IMR-90 (cell line): ENCODE data around the gene CLPX.
A peak's percentile ranks its signal among the peaks of the same experiment; 100 is the strongest.

ENCODE experiments used
- BHLHE40 ChIP-seq: fragments of 150-350 bp; IDR thresholded peaks from 2 replicates; pipeline ENCODE4 v1.6.1; 2016; ENCODE audit warnings: mild to moderate bottlenecking, low read depth, low read length
- CEBPB ChIP-seq: IDR thresholded peaks from 2 replicates; pipeline ENCODE4 v1.6.1; 2012; ENCODE audit warnings: low read depth, low read length, improper control_type of control experiment
- CHD1 ChIP-seq: IDR thresholded peaks from 2 replicates; pipeline ENCODE4 v1.6.1; 2012; ENCODE audit warnings: low read depth, low read length, improper control_type of control experiment
- MAFK ChIP-seq: IDR thresholded peaks from 2 replicates; pipeline ENCODE4 v1.6.1; 2012; ENCODE audit warnings: low read depth, low read length, improper control_type of control experiment
- MAZ ChIP-seq: IDR thresholded peaks from 2 replicates; pipeline ENCODE4 v1.6.1; 2012; ENCODE audit warnings: low read depth, mild to moderate bottlenecking, low read length, improper control_type of control experiment, moderate library complexity, borderline replicate concordance
- POLR2A ChIP-seq: IDR thresholded peaks from 2 replicates; pipeline ENCODE4 v1.6.1; 2012; ENCODE audit warnings: mild to moderate bottlenecking, low read depth, low read length
- RAD21 ChIP-seq: IDR thresholded peaks from 2 replicates; pipeline ENCODE4 v1.6.1; 2012; ENCODE audit warnings: low read length, improper control_type of control experiment
- SMC3 ChIP-seq: fragments of 150-350 bp; IDR thresholded peaks from 2 replicates; pipeline ENCODE4 v1.6.1; 2016; ENCODE audit warnings: low read depth, mild to moderate bottlenecking, antibody characterized with exemption, low read length, moderate library complexity
- TF ChIP-seq, protein P1 (sequence below): conservative IDR thresholded peaks from 2 replicates; pipeline ENCODE4 v1.5.1; 2012; ENCODE audit warnings: mild to moderate bottlenecking, low read depth, low read length, improper control_type of control experiment
- TF ChIP-seq, protein P2 (sequence below): fragments of 150-350 bp; IDR thresholded peaks from 2 replicates; pipeline ENCODE4 v1.6.1; 2016; ENCODE audit warnings: low read depth, mild to moderate bottlenecking, low read length, moderate library complexity, borderline replicate concordance

DNA sequence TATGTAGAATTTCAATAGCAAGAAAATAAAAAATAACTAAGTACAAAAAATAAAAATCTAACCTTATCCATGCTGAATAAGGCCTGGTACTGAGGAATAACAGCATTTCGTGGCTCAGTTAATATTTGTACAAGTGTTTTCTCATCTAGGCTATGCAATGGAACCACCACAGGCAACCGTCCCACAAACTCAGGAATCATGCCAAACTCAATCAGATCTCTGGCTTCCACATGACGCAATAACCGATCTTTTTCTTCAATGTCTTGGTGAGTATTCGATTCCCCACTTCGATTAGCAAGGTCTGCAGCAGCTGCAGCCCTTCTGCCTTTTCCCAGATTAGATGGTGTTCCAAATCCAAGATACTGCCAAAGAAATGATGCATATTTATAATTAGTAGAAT, 30.4 kb downstream of the CLPX start:
- TF ChIP-seq SMC3 = no peak
- TF ChIP-seq, protein P1, sequence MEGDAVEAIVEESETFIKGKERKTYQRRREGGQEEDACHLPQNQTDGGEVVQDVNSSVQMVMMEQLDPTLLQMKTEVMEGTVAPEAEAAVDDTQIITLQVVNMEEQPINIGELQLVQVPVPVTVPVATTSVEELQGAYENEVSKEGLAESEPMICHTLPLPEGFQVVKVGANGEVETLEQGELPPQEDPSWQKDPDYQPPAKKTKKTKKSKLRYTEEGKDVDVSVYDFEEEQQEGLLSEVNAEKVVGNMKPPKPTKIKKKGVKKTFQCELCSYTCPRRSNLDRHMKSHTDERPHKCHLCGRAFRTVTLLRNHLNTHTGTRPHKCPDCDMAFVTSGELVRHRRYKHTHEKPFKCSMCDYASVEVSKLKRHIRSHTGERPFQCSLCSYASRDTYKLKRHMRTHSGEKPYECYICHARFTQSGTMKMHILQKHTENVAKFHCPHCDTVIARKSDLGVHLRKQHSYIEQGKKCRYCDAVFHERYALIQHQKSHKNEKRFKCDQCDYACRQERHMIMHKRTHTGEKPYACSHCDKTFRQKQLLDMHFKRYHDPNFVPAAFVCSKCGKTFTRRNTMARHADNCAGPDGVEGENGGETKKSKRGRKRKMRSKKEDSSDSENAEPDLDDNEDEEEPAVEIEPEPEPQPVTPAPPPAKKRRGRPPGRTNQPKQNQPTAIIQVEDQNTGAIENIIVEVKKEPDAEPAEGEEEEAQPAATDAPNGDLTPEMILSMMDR = no peak
- TF ChIP-seq MAZ = no peak
- peak; percentile 69 for TF ChIP-seq CEBPB
- no peak for TF ChIP-seq MAFK
- no peak for TF ChIP-seq BHLHE40
- no peak for TF ChIP-seq POLR2A
- no peak for TF ChIP-seq RAD21
- TF ChIP-seq, protein P2, sequence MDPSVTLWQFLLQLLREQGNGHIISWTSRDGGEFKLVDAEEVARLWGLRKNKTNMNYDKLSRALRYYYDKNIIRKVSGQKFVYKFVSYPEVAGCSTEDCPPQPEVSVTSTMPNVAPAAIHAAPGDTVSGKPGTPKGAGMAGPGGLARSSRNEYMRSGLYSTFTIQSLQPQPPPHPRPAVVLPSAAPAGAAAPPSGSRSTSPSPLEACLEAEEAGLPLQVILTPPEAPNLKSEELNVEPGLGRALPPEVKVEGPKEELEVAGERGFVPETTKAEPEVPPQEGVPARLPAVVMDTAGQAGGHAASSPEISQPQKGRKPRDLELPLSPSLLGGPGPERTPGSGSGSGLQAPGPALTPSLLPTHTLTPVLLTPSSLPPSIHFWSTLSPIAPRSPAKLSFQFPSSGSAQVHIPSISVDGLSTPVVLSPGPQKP = no peak
- TF ChIP-seq CHD1 = no peak
